SIG-M5 treated with dmso at 0.1 percent for 504 hours (cell line): ENCODE results near the gene PLXDC2.
"Not testable (repeated sequence)": the region's sequence is repeated elsewhere in the genome, so short reads cannot be mapped to it uniquely, and the experiment has no call there.

ENCODE experiments used
- DNase-seq: peaks from one replicate; lab custom pipeline; 2025; ENCODE audit not compliant: unreplicated experiment; lab: John Stamatoyannopoulos, UW

The PLXDC2 gene

DNA sequence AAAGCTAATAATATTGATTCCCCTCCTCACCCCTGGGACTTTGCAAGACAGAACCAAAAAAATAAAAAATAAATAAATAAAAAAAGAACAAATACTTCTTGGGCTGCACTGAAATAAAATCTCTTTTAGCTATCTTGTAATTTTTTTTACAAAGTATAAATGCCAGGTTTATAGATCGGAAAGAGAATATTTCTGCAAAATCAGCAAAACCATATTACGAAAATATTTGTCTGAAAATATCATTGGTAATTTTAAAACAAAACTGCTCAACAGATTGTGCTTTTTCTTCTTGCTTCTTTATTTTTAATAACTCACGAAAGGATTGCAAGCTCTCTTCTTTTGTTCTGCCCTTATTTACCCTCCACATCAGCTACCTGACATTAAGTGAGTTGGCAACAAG lies 213.3 kb downstream of the PLXDC2 start:
- no peak for DNase-seq

- DNase-seq, result no peak
Measured at GRCh38 chr10:20033476-20033875, 217.2 kb downstream of the PLXDC2 start.

DNA sequence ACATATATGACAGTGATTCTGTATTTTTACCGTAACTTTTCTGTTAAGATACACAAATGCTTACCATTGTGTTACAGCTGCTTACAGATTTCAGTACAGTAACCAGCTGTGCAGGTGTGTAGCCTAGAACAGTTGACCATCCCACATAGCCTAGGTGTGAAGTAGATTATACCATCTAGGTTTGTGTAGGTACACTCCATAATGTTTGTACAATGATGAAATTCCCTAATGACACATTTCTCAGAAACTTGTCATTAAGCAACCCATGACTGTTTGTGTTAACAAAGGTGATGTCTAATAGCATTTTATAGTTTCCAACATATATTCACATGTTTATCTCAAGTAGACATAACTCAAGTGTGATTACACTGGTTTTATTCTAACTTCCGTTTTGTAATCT lies 218.5 kb downstream of the PLXDC2 start:
- DNase-seq, result no peak

DNA sequence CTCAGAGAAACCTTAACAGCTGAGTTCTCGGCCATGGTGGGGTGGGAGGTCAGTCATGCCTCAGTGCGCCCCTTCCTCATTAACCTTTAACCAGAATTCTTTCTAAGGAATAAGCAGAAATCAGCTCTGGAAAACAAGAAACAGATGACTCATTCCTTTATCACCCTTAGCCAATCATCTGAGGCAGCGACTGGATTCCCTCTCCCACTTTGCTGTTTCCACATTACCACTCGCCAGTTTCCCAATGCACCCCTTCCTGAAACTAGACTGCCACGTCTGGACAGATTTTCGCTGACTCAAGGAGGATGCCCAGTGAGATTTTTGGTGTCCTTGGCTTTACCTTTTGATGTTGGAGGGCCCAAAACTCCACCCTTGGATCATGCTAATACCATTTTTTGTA lies 223.8 kb downstream of the PLXDC2 start:
- no peak for DNase-seq

DNA sequence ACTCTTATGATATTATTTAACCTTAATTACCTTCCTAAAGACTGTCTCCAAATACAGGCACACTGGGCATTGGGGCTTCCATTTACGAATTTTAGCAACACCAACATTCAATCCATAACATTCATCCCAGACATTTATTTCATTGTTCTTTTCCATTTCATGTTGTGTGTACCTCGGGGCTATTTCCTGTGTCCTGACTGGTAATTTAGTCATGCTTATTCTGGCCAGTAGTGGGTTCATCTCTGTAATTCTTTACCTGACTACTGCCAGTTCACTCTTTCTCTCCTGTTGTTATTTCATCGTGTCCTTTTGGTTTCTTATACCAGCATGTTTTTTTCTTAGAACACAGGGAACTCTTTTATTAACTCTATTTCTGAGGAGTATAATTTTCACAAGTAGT lies 225.7 kb downstream of the PLXDC2 start:
- DNase-seq, result no peak

DNA sequence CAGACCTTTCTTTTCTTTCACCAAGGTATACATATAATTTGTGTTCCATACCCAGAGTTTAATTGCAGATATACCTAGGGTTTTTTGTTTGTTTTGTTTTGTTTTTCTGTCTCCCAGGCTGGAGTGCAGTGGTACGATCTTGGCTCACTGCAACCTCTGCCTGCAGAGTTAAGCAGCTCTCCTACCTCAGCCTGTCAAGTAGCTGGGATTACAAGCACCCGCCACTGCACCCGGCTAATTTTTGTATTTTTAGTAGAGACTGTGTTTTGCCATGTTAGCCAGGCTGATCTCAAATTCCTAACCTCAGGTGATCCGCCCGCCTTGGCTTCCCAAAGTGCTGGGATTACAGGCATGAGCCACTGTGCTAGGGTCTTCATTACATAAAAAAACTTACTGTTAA lies 228.9 kb downstream of the PLXDC2 start:
- not testable (repeated sequence) for DNase-seq

GRCh38 chr10:20048161-20048560 lies 231.9 kb downstream of the PLXDC2 start:
- DNase-seq, result no peak

DNA sequence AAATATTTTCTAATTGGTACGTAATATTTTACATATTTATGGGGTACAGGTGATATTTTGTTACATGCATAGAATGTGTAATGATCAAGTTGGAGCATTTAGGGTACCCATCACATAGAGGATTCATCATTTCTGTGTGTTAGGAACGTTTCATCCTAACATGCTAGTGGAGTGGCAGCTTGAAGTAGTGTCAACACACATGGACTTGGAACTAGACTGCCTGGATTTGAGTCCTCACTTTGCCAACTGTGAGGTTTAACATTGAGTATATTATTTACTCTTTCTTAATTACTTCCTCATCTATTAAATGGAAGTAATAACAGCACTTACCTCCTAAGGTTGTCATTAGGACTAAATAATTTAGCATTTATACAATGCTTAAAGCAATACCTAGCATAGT lies 241.9 kb downstream of the PLXDC2 start:
- no peak for DNase-seq

DNA sequence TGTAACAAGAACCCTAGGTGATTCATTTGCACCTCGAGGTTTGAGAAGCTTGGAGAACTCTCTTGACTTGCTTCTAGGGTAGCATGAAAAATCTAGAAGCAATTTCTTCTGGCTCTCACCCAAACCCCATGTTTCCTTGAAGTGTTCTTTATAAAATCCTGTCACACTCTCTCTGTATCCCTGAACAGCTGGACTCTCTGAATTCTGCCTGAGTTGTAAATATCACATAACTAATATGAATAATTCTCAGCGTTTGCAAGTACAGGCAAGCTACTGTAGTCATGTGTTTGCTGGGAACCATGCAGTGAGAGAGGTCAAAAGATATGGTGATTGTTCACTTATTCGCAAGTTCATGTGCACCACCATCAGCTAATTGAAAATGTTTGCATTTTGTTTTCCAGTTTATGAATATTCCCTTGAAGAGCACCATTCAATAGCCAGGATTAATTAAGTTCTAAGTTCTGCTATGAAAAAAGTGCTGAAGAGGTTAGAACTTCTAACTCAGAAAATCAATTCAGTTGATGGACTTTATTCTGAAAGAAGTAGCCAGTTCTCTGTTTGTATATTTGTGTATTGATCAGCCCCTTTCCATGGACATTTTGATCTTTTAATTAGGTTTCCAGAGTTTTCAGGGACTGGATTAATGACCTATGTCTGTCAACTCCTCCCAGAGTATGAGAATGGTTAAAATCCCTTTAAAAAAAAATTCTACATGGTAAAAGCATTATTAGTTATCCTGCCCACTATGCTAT lies 243.0 kb downstream of the PLXDC2 start:
- DNase-seq, result no peak

DNA sequence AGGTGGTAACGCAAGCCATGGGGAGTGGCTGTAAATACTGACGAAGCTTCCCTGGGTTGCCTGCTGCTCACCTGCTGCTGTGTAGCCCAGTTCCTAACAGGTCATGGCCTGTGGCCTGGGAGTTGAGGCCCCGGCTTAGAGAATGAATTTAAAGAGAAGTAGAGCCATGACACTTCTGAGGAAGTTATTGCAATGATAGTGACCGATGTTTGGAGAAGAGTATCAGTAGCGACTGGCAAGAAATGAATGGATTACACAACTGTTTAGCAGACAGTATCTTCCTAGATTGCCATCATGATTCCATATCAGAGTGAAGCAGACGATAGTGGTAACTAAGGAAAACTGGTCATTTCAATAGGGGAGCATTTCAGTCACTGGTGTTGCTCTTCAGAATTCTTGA lies 249.6 kb downstream of the PLXDC2 start:
- DNase-seq, result no peak

DNA sequence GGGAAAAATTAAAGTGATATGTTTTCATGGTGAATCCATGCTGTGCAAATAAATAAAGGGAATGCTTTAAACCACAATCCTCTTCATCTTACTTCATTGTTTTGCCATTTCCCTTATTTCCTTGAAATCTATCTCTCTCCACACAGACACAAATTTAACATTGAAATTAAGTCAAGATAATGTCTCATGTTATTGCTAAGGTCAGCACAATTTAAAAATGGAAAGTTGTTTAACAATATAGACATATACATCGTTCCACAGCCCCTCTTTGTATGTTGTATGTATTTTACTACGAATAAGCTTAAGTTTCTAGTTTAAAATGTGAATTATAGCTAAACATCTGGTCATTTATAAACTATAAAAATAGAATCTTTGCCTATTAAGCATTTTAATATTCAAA lies 256.9 kb downstream of the PLXDC2 start:
- no peak for DNase-seq

GRCh38 chr10:20075713-20076112 lies 259.5 kb downstream of the PLXDC2 start:
- no peak for DNase-seq

GRCh38 chr10:20084451-20084850 lies 268.2 kb downstream of the PLXDC2 start:
- no peak for DNase-seq

GRCh38 chr10:20085115-20085514 lies 268.9 kb downstream of the PLXDC2 start:
- DNase-seq, result no peak

DNA sequence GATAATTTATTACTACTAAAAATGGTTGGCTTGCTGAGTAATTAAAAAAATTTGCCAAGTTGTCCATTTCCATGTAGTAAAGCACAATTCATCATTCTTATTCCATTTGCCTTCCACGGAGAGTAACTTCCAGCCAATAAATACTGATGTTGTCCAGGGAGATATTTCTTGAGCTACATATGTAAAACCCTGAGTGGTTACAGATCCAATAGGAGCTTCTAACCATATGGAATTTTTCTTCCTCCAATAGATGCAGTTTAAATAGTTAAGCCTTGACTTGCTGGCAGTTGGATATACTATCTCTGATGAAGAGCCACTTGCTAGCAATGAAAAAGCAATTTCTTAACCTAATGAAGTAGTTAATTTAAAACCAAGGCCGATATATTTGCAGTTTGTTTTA lies 271.1 kb downstream of the PLXDC2 start:
- no peak for DNase-seq

DNA sequence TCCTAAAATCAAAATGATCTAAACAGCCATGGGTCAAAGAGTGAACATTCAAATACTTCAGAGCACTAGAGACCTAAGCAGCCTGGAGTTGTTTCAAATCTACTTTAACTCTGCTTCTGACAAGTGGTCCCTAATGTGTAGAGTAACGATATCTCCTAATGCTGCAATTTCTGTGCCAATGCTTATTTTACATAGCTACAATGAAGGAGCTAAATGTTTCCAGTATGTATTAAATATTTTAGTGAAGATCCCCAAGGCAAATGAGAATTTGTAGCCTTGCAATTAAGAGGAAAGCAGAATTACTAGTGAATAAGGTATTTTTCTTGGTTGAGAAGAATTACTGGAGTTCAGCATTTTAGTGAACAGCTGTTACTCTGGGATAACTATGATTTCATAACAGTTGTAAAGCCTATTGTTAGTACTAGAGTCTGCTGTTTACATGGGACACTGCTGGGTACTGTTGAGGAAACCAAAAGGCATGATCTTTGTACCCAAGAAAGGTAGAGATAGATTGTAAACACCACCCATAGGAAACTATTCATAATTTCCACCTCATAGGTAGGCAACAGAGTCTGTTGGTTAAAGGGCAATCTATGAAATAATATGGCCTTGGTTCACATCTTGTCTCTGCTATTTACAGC lies 271.9 kb downstream of the PLXDC2 start:
- no peak for DNase-seq

DNA sequence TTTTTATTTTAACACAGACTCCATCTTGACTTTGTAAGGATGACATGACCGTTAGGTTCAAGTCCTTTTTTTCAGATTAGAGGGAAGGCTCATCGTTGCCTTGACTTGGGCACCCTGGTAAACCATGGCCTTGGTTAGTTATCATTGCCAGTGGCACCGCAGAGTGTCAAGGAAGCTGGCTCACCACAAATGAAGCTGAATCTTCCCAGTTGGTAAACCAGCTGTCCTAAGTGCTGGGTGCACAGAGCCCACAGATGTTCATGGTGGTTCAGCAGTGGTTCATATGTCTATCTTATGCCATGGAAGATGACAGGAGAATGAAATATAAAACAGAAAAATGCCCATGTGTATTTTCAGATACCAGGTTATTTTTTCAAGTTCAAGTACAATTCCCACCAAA lies 273.6 kb downstream of the PLXDC2 start:
- no peak for DNase-seq

- no peak for DNase-seq
Measured at GRCh38 chr10:20090831-20091230, 274.6 kb downstream of the PLXDC2 start.

GRCh38 chr10:20091698-20092097 lies 275.5 kb downstream of the PLXDC2 start:
- DNase-seq, result no peak

GRCh38 chr10:20093600-20093999 lies 277.4 kb downstream of the PLXDC2 start:
- no peak for DNase-seq

DNA sequence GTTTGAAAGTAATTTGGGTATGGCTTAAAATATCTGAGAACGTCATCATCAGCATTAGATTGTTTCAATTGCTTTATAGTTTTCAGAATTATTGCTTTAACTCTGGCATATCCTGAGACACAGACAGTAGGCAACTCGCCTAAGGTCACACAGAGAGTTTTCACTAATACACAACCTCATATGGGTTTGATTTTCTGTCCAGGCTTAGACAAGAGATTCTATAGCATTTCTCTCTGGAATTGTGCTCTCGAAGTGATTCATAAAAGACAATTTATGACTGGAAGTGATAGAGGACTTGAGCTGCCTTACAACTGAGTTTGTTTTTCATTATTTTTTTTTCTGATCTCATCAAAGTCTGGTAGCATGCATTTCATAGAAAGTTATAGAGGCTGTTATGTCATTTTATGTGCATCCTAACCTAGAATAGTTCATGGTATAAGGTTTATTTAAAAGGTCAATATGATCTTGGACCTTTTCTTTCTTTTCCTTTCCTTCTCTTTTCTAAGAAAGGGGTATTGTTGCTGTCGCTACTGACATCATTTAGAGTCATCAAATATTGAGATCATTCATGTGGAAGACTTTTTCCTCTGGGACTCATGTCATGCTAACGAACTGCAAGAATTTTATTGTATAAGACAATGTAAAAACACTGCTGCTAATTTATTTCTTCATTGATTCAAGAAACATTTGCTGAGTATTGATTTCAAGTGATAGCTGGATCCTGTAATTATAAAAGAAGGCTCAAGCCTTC lies 278.2 kb downstream of the PLXDC2 start:
- no peak for DNase-seq

GRCh38 chr10:20100171-20100570 lies 283.9 kb downstream of the PLXDC2 start:
- no peak for DNase-seq
